ENCODE measurements around the gene VMO1.

- TF ChIP-seq, protein P1, sequence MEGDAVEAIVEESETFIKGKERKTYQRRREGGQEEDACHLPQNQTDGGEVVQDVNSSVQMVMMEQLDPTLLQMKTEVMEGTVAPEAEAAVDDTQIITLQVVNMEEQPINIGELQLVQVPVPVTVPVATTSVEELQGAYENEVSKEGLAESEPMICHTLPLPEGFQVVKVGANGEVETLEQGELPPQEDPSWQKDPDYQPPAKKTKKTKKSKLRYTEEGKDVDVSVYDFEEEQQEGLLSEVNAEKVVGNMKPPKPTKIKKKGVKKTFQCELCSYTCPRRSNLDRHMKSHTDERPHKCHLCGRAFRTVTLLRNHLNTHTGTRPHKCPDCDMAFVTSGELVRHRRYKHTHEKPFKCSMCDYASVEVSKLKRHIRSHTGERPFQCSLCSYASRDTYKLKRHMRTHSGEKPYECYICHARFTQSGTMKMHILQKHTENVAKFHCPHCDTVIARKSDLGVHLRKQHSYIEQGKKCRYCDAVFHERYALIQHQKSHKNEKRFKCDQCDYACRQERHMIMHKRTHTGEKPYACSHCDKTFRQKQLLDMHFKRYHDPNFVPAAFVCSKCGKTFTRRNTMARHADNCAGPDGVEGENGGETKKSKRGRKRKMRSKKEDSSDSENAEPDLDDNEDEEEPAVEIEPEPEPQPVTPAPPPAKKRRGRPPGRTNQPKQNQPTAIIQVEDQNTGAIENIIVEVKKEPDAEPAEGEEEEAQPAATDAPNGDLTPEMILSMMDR (IDR thresholded peaks at IDR 0.05; ENCODE audit: low read length) = no peak
- no peak for TF ChIP-seq EZH2 (optimal IDR thresholded peaks at IDR 0.05; ENCODE audit: low read depth, low read length)
Observed at GRCh38 chr17:4772235-4772613, 13.9 kb downstream of the VMO1 start.

Data from MM.1S (cell line).